Measurements from ENCODE around the gene CACNA1D.

DNA sequence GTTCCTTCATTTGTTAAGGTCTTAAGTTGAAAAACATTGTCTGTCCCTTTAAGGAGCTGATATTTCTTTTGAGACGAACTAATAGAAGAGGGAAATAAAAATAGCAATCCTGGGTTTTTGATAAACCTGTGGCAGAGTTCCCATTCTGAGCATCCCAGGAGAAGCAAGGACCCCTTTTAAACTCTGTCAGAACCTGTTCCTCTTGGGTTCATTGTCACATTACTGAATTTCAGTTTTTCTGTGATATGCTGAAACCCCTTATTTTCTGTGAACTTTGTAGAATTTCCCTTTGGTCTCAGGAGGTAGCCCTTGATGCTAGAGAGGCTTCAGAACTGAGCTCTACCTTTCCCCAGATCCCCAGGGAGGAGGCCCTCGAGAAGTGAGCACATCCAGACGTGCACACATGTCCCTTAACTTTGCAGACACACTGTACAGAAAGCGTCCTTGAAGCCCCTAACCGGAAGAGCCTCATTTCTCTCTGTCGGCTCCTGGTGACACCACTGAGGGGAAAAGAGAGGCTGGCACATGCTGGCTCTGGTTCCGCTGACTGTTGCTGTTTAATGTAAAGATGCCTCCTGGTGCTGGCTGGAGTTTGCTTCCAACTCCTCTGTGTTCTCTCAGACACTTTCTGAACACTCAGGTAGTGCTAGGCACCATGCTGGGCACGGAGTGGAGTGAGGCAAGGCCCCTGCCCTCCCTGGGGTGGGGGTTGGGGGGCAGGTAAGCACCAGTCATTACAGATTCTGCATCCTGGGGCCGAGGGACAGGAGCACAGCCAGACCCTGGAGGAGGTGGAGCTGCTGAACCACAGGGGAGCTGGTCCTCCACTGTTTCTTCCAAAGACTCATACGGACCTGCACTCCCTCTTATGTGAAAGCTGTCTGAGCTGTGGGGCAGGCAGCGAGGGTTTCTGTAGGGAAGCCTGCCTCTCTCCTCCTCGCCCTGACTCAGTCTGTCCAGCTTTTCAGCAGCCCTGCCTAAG lies 274.4 kb downstream of the CACNA1D start:
- TF ChIP-seq, protein P1, sequence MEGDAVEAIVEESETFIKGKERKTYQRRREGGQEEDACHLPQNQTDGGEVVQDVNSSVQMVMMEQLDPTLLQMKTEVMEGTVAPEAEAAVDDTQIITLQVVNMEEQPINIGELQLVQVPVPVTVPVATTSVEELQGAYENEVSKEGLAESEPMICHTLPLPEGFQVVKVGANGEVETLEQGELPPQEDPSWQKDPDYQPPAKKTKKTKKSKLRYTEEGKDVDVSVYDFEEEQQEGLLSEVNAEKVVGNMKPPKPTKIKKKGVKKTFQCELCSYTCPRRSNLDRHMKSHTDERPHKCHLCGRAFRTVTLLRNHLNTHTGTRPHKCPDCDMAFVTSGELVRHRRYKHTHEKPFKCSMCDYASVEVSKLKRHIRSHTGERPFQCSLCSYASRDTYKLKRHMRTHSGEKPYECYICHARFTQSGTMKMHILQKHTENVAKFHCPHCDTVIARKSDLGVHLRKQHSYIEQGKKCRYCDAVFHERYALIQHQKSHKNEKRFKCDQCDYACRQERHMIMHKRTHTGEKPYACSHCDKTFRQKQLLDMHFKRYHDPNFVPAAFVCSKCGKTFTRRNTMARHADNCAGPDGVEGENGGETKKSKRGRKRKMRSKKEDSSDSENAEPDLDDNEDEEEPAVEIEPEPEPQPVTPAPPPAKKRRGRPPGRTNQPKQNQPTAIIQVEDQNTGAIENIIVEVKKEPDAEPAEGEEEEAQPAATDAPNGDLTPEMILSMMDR (IDR thresholded peaks at IDR 0.05): no peak
- TF ChIP-seq POLR2AphosphoS5 (IDR thresholded peaks at IDR 0.05): no peak
- no peak for TF ChIP-seq POLR2A (IDR thresholded peaks at IDR 0.05)
